ENCODE data around the gene ANXA6.
A peak's percentile ranks its signal among the peaks of the same experiment; 100 is the strongest.

ANXA6 gene

DNA sequence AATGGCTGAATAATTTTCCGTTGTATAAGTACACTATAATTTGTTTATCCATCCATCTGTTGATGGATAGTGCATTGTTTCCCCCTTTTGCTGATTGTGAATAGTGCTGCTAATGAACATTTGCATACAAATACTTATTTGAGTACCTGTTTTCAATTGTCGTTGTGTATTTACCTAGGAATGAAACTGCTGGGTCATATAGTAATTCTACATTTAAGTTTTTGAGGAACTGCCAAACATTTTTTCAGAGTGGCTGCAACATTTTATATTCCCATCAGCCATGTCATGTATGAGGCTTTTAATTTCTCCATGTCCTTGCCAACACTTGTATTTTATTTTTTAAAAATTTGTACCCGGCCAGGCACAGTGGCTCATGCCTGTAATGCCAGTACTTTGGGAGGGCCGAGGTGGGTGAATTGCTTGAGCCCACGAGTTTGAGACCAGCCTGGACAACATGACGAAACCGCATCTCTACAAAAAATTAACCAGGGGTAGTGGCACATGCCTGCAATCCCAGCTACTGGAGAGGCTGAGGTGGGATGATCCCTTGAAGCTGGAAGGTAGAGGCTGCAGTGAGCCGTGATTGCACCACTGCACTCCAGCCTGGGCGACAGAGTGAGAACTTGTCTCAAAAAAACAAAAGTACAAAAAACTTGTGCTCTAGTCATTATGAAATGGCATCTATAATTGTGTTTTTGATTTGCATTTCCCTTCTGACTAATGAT is 2.2 kb upstream of the ANXA6 start:
- no peak for DNase-seq (ENCODE audit: low read depth)
- TF ChIP-seq CTCF (IDR thresholded peaks at IDR 0.05; ENCODE audit: low read length, missing control alignments): no peak

DNA sequence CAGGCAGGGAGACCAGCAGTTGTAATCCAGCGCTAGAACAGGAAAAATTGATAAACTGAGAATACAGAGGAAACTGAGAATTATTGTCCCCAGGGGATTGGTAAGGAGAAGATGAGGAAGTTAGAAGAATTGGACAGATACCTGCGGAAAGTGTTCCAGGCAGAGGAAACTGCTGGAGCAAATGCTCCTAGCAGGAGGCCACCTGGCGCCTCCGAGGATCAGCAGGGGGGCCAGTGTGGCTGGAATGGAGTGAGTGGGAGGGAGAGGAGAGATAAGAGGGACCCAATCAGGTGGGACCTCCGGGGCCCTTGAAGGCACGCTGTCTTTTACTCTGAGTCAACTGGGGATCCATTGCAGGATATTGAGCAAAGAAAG is 695 bp upstream of the ANXA6 start:
- no peak for DNase-seq (ENCODE audit: low read depth)
- TF ChIP-seq CTCF (IDR thresholded peaks at IDR 0.05; ENCODE audit: low read length, missing control alignments): no peak
- H3K4me3 ChIP-seq (replicated peaks; ENCODE audit: low read depth, low read length): peak overlapping the region; percentile 92

More for the DNA sequence above, 2.2 kb upstream of the ANXA6 start:
- no peak overlapping the region for H3K4me3 ChIP-seq (replicated peaks; ENCODE audit: low read depth, low read length)

DNA sequence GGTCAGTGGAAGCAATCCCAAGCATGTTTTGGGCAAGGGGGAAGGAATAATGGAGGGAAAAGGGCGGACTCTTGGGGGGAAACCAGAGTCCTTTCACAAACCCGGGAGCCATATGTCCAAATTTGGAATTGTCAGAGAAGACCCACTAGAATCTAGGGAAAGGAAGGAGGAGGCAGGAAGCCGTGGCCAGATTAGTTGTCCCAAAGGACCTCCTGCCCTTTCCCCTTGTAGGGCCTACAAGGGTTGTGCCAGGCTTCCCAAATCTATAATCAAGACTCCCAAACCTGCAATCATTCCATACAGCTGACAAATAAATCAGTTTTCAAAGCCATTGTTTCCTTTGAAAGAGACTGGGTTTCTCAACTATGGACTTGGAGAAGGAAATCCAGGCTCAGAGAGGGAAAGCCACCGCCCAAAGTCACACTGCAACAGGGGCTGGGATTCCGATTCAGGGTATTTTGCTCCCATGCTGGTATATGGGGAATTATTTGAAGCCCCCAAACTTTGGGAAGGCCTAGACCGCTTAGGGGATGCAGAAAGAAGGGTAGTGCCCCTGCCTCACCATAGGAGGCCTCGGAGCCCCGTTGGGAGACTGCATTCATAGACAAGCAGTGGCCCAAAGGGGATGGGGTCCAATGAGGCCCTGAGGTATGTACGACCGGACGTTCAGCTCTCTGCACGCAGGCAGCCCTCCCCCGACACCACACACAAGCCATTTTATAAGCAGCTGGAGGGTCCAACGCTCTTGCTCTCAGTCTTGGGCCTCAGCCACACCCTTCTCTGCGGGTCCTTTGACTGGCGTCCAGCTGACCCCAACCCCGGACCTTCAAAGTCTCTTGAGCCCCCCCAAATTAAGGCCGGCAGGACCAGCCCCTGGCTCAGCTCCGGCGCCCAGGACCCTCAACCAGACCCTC is 815 bp downstream of the ANXA6 start:
- TF ChIP-seq CTCF (IDR thresholded peaks at IDR 0.05; ENCODE audit: low read length, missing control alignments): peak; percentile 12
- DNase-seq (ENCODE audit: low read depth): peak; percentile 36
- H3K4me3 ChIP-seq (replicated peaks; ENCODE audit: low read depth, low read length): peak overlapping the region; percentile 92

- peak; percentile 71 for DNase-seq (ENCODE audit: low read depth)
- H3K4me3 ChIP-seq (replicated peaks; ENCODE audit: low read depth, low read length): peak overlapping the region; percentile 92
- TF ChIP-seq CTCF (IDR thresholded peaks at IDR 0.05; ENCODE audit: low read length, missing control alignments): no peak
These were observed 1.6 kb downstream of the ANXA6 start for GRCh38 chr5:151155775-151156506.

DNA sequence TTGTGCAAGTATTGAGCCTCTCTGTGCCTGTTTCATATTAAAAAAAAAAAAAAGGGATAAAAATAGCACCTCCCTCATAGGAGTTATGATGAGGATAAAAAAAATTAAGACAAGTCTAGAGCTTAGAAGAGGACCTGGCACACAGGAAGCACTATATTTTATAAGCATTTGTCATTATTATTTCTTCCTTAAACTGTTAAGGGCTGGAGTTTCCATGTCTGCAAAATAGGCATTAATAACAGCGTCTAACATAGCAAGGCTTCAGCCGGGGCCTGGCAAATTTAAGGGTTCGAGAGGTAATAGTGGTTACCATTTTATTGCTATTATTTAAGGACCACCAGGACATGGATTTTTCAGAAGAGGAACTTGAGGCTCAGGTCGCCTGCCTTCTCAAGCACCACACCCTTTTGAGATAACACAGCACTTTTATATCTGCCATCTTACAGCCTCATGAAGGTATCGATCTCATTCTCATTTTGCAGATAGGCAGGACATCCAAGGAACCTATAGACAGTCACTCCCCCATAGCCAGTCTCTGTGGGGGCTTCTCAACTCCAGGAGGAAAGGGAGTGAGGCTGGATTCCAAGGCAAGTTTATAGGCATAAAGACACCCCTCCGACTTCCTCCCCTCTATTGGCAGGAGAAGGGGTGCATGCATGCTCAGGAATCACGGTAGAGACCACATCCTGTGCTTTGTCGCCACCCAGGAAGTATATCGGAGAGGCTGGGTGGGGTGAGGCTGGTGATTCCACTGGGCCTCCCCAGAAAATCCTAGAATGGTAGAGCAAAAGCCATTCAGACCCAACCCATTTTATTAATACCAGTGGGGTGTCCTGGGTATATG is 2.4 kb downstream of the ANXA6 start:
- H3K4me3 ChIP-seq (replicated peaks; ENCODE audit: low read depth, low read length): peak overlapping the region; percentile 92
- TF ChIP-seq CTCF (IDR thresholded peaks at IDR 0.05; ENCODE audit: low read length, missing control alignments): no peak
- DNase-seq (ENCODE audit: low read depth): no peak

DNA sequence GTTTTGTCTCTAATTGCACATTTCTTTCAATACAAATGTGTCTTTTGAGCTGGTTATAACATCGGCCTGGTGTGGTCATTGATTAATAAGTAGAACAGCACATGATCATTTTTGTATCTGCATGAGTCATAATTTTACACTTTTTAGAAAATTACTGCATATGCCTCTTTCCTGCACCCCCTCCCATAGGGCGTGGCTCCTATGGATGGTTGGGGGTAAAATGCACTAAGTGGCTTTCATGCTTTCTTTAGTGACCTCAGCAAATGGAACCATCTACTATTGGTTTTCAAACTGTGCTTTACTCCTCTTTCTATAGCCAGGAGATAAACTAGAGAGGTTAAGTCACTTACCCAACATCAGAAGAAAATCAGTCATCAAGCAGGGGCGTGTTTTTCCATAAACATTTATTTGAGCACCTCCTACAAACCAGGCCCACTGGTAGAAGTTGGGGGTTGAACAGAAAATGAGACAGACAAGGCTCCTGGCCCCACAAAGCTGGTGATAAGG is 3.8 kb downstream of the ANXA6 start:
- no peak overlapping the region for H3K4me3 ChIP-seq (replicated peaks; ENCODE audit: low read depth, low read length)
- no peak for TF ChIP-seq CTCF (IDR thresholded peaks at IDR 0.05; ENCODE audit: low read length, missing control alignments)
- DNase-seq (ENCODE audit: low read depth): no peak
